Calu3 (cell line): ENCODE results near the gene ZNF408. TPM values are rescaled to one million over a fixed set of nuclear protein-coding genes. Genes with fewer than 3 reads are reported as not detected.
A peak's percentile ranks its signal among the peaks of the same experiment; 100 is the strongest.
"Not testable (repeated sequence)": the region's sequence is repeated elsewhere in the genome, so short reads cannot be mapped to it uniquely, and the experiment has no call there.

ENCODE experiments used
- BruUV-seq: library from RNA; stranded (reverse); fragments of 400-500 nt; replicated peaks from 2 replicates; lab custom pipeline; 2021; lab: Mats Ljungman, UMichigan
- CTCF ChIA-PET: fragments of 300-600 bp; sonication (Branson Sonifier 250); formaldehyde crosslinking; loops from one replicate; lab custom pipeline; 2022; ENCODE audit warnings: antibody characterized with exemption; lab: Charles Lee
- DNase-seq: peaks from one replicate; pipeline ENCODE4 v3.0.0; 2022
- H3K27ac Mint-ChIP-seq: one replicate; pipeline ENCODE4 v1.8.0; 2022; ENCODE audit warnings: mixed read lengths; ENCODE audit not compliant: unreplicated experiment
- H3K27me3 Mint-ChIP-seq: one replicate; pipeline ENCODE4 v1.8.0; 2022; ENCODE audit warnings: mixed read lengths; ENCODE audit not compliant: unreplicated experiment
- H3K36me3 Mint-ChIP-seq: one replicate; pipeline ENCODE4 v1.8.0; 2022; ENCODE audit warnings: mild to moderate bottlenecking, moderate library complexity, mixed read lengths; ENCODE audit not compliant: insufficient read depth, unreplicated experiment
- H3K4me1 Mint-ChIP-seq: one replicate; pipeline ENCODE4 v1.8.0; 2022; ENCODE audit warnings: mild to moderate bottlenecking, low read depth, mixed read lengths; ENCODE audit not compliant: unreplicated experiment
- H3K4me3 Mint-ChIP-seq: one replicate; pipeline ENCODE4 v1.8.0; 2022; ENCODE audit warnings: mild to moderate bottlenecking, low read depth, moderate library complexity, mixed read lengths; ENCODE audit not compliant: unreplicated experiment
- H3K9me3 Mint-ChIP-seq: one replicate; pipeline ENCODE4 v1.8.0; 2022; ENCODE audit warnings: low read depth, mixed read lengths; ENCODE audit not compliant: unreplicated experiment
- intact Hi-C: fragments of 100-400 bp; cut with micrococcal nuclease; formaldehyde crosslinking; loops from one replicate; pipeline ENCODE4 v1.10.0; 2022; ENCODE audit not compliant: unreplicated experiment
- total RNA-seq: library from RNA; stranded (reverse); gene quantifications from 2 replicates; pipeline ENCODE4 v1.2.3, GENCODE V29; 2022
- TF ChIP-seq, protein P1 (sequence below): fragments of 200-600 bp; IDR thresholded peaks from one replicate; pipeline ENCODE4 v1.8.0; 2022; ENCODE audit warnings: antibody characterized with exemption; ENCODE audit not compliant: unreplicated experiment

ZNF408 gene
- total RNA-seq, 1 experiment from 2014 or later, result 15.5 TPM

DNA sequence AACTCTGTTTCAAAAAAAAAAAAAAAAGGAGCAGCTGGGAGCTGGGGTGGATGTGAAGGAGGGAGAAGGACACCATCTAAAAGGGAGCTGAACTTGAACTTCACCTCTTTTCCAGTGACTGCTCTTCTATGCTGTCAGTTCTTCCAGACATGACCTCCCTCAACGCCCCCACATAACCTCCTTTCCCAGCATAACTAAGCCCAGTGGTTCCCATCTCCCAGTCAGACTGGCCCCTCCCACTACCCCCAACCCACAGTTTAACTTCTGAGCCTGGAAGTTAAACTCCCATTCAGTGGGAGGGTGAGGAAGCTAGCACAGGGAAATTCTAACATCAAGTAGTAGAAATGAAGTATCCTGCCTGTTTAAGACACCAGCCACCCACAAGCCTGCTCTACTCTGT, 2.2 kb upstream of the ZNF408 start:
- H3K27me3 Mint-ChIP-seq, result no peaks in the 10 kb centered on the region
- H3K9me3 Mint-ChIP-seq, result no peaks in the 10 kb centered on the region
- no peak for DNase-seq
- H3K4me3 Mint-ChIP-seq, result no peak overlapping the region
- intact Hi-C loops, result no loop called here
- TF ChIP-seq, protein P1, sequence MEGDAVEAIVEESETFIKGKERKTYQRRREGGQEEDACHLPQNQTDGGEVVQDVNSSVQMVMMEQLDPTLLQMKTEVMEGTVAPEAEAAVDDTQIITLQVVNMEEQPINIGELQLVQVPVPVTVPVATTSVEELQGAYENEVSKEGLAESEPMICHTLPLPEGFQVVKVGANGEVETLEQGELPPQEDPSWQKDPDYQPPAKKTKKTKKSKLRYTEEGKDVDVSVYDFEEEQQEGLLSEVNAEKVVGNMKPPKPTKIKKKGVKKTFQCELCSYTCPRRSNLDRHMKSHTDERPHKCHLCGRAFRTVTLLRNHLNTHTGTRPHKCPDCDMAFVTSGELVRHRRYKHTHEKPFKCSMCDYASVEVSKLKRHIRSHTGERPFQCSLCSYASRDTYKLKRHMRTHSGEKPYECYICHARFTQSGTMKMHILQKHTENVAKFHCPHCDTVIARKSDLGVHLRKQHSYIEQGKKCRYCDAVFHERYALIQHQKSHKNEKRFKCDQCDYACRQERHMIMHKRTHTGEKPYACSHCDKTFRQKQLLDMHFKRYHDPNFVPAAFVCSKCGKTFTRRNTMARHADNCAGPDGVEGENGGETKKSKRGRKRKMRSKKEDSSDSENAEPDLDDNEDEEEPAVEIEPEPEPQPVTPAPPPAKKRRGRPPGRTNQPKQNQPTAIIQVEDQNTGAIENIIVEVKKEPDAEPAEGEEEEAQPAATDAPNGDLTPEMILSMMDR, result no peak
- CTCF ChIA-PET, result interaction anchor here (1.2 kb wide), 1 partner anchor 9 kb away, joined by 3 read pairs; no protein-coding TSS in a partner anchor
- peaks cover 39% of the 10 kb centered on the region for H3K36me3 Mint-ChIP-seq
- no TSS peak for BruUV-seq
- H3K27ac Mint-ChIP-seq, result no peak overlapping the region
- H3K4me1 Mint-ChIP-seq, result peaks cover 10% of the 10 kb centered on the region

DNA sequence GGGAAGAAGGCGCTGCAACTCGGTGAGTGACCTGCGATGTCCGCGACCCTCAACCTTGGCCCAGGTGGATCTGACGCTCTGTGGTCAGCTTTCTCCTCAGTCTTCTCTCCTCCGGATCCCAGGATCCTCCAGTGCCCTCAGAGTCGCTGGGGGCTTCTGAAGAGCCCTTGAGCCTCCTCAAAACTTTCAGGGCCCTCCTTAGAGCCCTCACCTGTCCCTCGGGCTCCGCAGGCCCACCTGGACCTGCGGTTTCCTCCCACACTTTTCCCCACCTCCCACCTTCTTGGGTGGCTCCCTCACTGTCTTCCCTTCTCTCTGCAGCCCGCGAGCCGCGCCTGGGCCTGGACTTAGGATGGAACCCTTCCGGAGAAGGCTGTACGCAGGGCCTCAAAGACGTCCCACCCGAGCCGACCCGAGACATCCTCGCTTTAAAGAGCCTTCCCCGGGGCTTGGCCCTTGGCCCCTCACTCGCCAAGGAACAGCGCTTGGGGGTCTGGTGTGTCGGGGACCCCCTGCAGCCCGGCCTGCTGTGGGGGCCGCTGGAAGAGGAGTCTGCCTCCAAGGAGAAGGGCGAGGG, 335 bp downstream of the ZNF408 start:
- H3K27ac Mint-ChIP-seq, result peak overlapping the region; percentile 97
- peaks cover 51% of the 10 kb centered on the region for H3K36me3 Mint-ChIP-seq
- H3K27me3 Mint-ChIP-seq, result no peaks in the 10 kb centered on the region
- H3K4me1 Mint-ChIP-seq, result peaks cover 10% of the 10 kb centered on the region
- CTCF ChIA-PET, result no interaction called here
- TF ChIP-seq, protein P1, result no peak
- TSS peak; percentile 72 for BruUV-seq
- intact Hi-C loops, result no loop called here
- H3K9me3 Mint-ChIP-seq, result no peaks in the 10 kb centered on the region
- peak overlapping the region; percentile 98 for H3K4me3 Mint-ChIP-seq
- DNase-seq, result no peak

- peaks cover 10% of the 10 kb centered on the region for H3K4me1 Mint-ChIP-seq
- no peak for DNase-seq
- BruUV-seq, result no TSS peak
- CTCF ChIA-PET, result no interaction called here
- H3K36me3 Mint-ChIP-seq, result peaks cover 67% of the 10 kb centered on the region
- no peaks in the 10 kb centered on the region for H3K27me3 Mint-ChIP-seq
- H3K4me3 Mint-ChIP-seq, result no peak overlapping the region
- H3K9me3 Mint-ChIP-seq, result no peaks in the 10 kb centered on the region
- intact Hi-C loops, result no loop called here
- no peak overlapping the region for H3K27ac Mint-ChIP-seq
- TF ChIP-seq, protein P1, result no peak
Measured at GRCh38 chr11:46705070-46705688, 4.3 kb downstream of the ZNF408 start.

DNA sequence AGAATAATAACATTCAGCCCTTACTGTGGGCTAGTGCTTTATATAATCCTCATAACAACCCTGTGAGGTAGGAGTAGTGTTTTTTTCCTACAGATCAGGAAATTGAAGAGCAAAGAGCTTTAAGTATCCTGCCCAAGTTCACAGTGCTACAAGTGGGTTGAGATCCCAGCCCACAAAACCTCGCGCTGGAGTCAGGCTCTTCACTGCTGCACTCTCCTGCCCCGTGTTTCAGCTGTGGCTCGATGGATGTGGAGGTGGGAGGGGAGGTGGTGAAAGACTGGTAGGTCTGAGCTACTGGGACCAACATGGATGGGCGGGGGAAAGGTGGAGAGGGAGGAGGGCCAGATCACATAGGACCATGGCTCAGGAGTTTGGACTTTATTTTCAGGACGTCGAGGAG, 6.1 kb downstream of the ZNF408 start:
- CTCF ChIA-PET, result no interaction called here
- BruUV-seq, result no TSS peak
- peaks cover 1% of the 10 kb centered on the region for H3K4me1 Mint-ChIP-seq
- TF ChIP-seq, protein P1, result no peak
- no peak for DNase-seq
- H3K36me3 Mint-ChIP-seq, result peaks cover 51% of the 10 kb centered on the region
- H3K27ac Mint-ChIP-seq, result no peak overlapping the region
- intact Hi-C loops, result no loop called here
- no peaks in the 10 kb centered on the region for H3K27me3 Mint-ChIP-seq
- no peaks in the 10 kb centered on the region for H3K9me3 Mint-ChIP-seq
- H3K4me3 Mint-ChIP-seq, result no peak overlapping the region

DNA sequence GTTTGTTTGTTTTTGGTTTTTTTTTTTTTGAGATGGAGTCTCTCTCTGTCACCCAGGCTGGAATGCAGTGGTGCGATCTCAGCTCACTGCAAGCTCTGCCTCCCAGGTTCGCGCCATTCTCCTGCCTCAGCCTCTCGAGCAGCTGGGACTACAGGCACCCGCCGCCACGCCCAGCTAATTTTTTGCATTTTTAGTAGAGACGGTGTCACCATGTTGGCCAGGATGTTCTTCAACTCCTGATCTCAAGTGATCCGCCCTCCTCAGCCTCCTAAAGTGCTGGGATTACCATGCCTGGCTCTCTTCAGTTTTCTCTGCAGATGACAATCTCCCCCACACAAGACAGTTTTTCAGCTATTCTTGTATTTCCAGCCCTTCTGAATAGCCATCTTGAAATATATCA, 8.5 kb downstream of the ZNF408 start:
- H3K27me3 Mint-ChIP-seq, BruUV-seq, H3K4me3 Mint-ChIP-seq, DNase-seq, intact Hi-C loops, H3K27ac Mint-ChIP-seq, H3K4me1 Mint-ChIP-seq, H3K9me3 Mint-ChIP-seq, CTCF ChIA-PET: not testable (repeated sequence)
- H3K36me3 Mint-ChIP-seq, result peaks cover 30% of the 10 kb centered on the region
